Middle frontal gyrus (tissue), 1 donor: ENCODE measurements around the gene KIF5A.
"Not testable (repeated sequence)": the region's sequence is repeated elsewhere in the genome, so short reads cannot be mapped to it uniquely, and the experiment has no call there.

ENCODE experiments used
- DNase-seq: peaks from one replicate; pipeline ENCODE4 v3.0.0-alpha.2; 2015; ENCODE audit warnings: low spot score; ENCODE audit errors: extremely low spot score

The KIF5A gene

GRCh38 chr12:57606399-57606798 lies 56.6 kb downstream of the KIF5A start:
- no peak for DNase-seq

GRCh38 chr12:57606821-57607220 lies 57.0 kb downstream of the KIF5A start:
- no peak for DNase-seq

- DNase-seq, result no peak
These were observed 58.3 kb downstream of the KIF5A start for GRCh38 chr12:57607958-57608663.

- no peak for DNase-seq
These were observed 59.4 kb downstream of the KIF5A start for GRCh38 chr12:57609101-57609780.

- DNase-seq, result no peak
These were observed 60.1 kb downstream of the KIF5A start for GRCh38 chr12:57609781-57610553.

- no peak for DNase-seq
These were observed 60.8 kb downstream of the KIF5A start for GRCh38 chr12:57610554-57611107.

GRCh38 chr12:57611108-57611826 lies 61.4 kb downstream of the KIF5A start, which contains the start of gene ARHGEF25:
Gene ARHGEF25 (plus strand): TSS chr12:57611435. CDS start chr12:57611895, 460 bp downstream.
- no peak for DNase-seq

GRCh38 chr12:57611827-57612710 lies 62.2 kb downstream of the KIF5A start:
- DNase-seq, result no peak

GRCh38 chr12:57612711-57613426 lies 63.0 kb downstream of the KIF5A start:
- no peak for DNase-seq

GRCh38 chr12:57613427-57614109 lies 63.7 kb downstream of the KIF5A start:
- DNase-seq, result no peak

- DNase-seq, result no peak
These were observed 64.5 kb downstream of the KIF5A start for GRCh38 chr12:57614178-57614947.

- no peak for DNase-seq
These were observed 65.2 kb downstream of the KIF5A start for GRCh38 chr12:57614948-57615500.

- no peak for DNase-seq
These were observed 65.8 kb downstream of the KIF5A start for GRCh38 chr12:57615637-57616036.

GRCh38 chr12:57616383-57617101 lies 66.7 kb downstream of the KIF5A start:
- no peak for DNase-seq

- no peak for DNase-seq
These were observed 68.1 kb downstream of the KIF5A start for GRCh38 chr12:57617942-57618341.

GRCh38 chr12:57618431-57618830 lies 68.6 kb downstream of the KIF5A start:
- not testable (repeated sequence) for DNase-seq

- no peak for DNase-seq
These were observed 69.2 kb downstream of the KIF5A start for GRCh38 chr12:57618966-57619433.
